SU-DHL-6 (cell line): ENCODE data around the gene FBH1.

Experiments used
- H2AFZ ChIP-seq: fragments of 200-600 bp; sonication (generic); 2 replicates; pipeline ENCODE4 v1.6.1; 2014; ENCODE audit warnings: low read depth, mild to moderate bottlenecking, moderate library complexity, mixed read lengths, antibody characterized with exemption, low read length; ENCODE audit not compliant: severe bottlenecking
- H3F3A ChIP-seq: fragments of 200-600 bp; shearing (Covaris generic); 2 replicates; pipeline ENCODE4 v1.6.0; 2016; ENCODE audit warnings: antibody characterized with exemption, mild to moderate bottlenecking; ENCODE audit not compliant: insufficient read depth
- H3K27ac ChIP-seq: fragments of 200-600 bp; sonication (generic); 2 replicates; pipeline ENCODE4 v1.5.1; 2016; ENCODE audit warnings: low read depth, mild to moderate bottlenecking, low read length, moderate library complexity, mixed read lengths
- H3K27me3 ChIP-seq: fragments of 200-600 bp; sonication (generic), shearing (Covaris generic); 2 replicates; pipeline ENCODE4 v1.6.0; 2014; ENCODE audit warnings: mild to moderate bottlenecking, low read length
- H3K36me3 ChIP-seq: fragments of 200-600 bp; sonication (generic); 2 replicates; pipeline ENCODE4 v1.6.1; 2014; ENCODE audit warnings: mild to moderate bottlenecking, low read length, mixed read lengths
- H3K4me2 ChIP-seq: fragments of 300-600, 200-600 bp; shearing (Covaris generic), sonication (generic); 2 replicates; pipeline ENCODE4 v1.6.0; 2014; ENCODE audit warnings: low read length, low read depth, mild to moderate bottlenecking; ENCODE audit not compliant: poor library complexity, severe bottlenecking
- H3K4me3 ChIP-seq: fragments of 200-600 bp; sonication (generic); 2 replicates; pipeline ENCODE4 v1.5.1; 2014; ENCODE audit warnings: antibody characterized with exemption, low read length, mild to moderate bottlenecking, mixed read lengths; ENCODE audit not compliant: insufficient read depth, poor library complexity, severe bottlenecking
- H3K79me2 ChIP-seq: fragments of 200-600 bp; sonication (generic); 2 replicates; pipeline ENCODE4 v1.6.1; 2014; ENCODE audit warnings: mild to moderate bottlenecking, low read length, moderate library complexity; ENCODE audit not compliant: insufficient read depth
- H3K9ac ChIP-seq: fragments of 200-600 bp; sonication (generic); 2 replicates; pipeline ENCODE4 v1.7.0; 2014; ENCODE audit warnings: mild to moderate bottlenecking, low read length
- H3K9me2 ChIP-seq: fragments of 200-600 bp; sonication (generic); replicated peaks from 2 replicates; pipeline ENCODE4 v1.6.1; 2014; ENCODE audit warnings: low read length; ENCODE audit not compliant: insufficient read depth
- H3K9me3 ChIP-seq: fragments of 200-600 bp; sonication (generic); 2 replicates; pipeline ENCODE4 v1.6.1; 2014; ENCODE audit warnings: low read length, mixed read lengths; ENCODE audit not compliant: insufficient read depth
- H4K20me1 ChIP-seq: fragments of 200-600 bp; sonication (generic); 2 replicates; pipeline ENCODE4 v1.6.1; 2014; ENCODE audit warnings: low read depth, mild to moderate bottlenecking, antibody characterized with exemption, low read length, moderate library complexity, mixed read lengths
- EZH2phosphoT487 ChIP-seq: fragments of 200-600 bp; sonication (generic), shearing (Covaris generic); conservative IDR thresholded peaks from 2 replicates; pipeline ENCODE4 v1.6.1; 2018; ENCODE audit warnings: mild to moderate bottlenecking, antibody characterized with exemption, low read length, moderate library complexity, mixed read lengths
- TF ChIP-seq, protein P1 (sequence below): fragments of 200-600 bp; sonication (generic); IDR thresholded peaks from one replicate; pipeline ENCODE4 v1.5.1; 2017; ENCODE audit warnings: antibody characterized with exemption, mild to moderate bottlenecking, low read length, moderate library complexity; ENCODE audit not compliant: insufficient read depth, poor library complexity, severe bottlenecking

The FBH1 gene

DNA sequence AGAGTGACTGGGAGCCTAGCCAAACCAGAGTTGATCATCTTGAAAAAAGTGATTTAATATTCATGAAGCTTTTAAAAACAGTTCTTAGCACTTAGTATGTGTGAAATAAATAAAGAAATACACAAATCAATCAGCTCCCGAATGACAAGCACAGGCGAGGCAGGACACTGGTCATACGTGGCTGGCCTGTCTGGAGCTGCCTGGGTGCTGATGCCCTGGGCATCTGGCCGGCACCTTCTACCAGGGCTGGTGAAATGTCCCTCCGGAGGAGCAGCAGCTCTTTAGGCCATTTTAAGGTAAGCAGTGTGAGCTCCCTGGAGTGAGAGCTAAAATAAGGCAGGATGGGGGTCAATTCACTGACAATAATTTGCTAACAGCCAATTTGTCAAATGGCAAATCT, 63.6 kb downstream of the FBH1 start:
- no peak overlapping the region for H3K4me2 ChIP-seq

DNA sequence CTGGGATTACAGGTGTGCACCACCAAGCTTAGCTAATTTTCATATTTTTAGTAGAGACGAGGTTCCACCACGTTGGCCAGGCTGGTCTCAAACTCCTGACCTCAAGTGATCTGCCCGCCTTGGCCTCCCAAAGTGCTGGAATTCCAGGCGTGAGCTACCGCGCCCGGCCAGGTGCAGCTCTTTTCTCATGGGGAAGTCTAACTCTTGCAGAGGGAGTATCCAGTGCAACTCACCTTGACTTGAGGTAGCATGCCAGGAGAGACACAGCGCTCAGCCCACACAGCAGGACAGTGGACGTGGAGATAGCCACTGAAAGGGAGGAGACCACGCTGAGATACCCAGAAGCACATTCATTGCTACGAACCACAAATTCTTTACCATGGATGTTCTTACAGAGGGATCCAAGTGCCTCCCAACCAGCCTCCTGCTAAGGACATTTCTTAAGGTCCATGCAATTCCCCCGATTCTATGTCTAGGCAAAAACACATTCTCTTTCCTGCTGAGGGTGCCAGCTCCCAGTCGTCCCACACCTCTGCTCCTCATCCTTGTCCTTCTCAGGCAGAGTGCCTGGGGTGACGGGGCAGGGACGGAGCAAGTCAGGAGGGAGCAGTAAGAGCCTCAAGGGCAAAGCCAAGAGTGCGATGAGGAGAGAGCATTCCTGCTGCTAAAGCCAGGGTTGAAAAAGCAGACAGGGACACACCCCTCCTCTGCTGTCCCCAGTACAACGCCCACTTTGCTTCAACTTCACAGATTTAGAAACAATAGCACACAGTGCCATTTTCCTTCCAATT, 66.3 kb downstream of the FBH1 start:
- Histone ChIP-seq H3K79me2 (no peaks in the 10 kb centered on the region), H3K9ac (no peak overlapping the region), H2AFZ (no peak overlapping the region), H3K9me2 (no peaks in the 10 kb centered on the region), H3K27me3 (no peaks in the 10 kb centered on the region), H3K36me3 (no peaks in the 10 kb centered on the region), H4K20me1 (no peaks in the 10 kb centered on the region), H3F3A (no peaks in the 10 kb centered on the region), H3K9me3 (no peaks in the 10 kb centered on the region), H3K4me3 (no peak overlapping the region), H3K27ac (no peak overlapping the region), H3K4me2 (no peak overlapping the region)
- TF ChIP-seq, protein P1, sequence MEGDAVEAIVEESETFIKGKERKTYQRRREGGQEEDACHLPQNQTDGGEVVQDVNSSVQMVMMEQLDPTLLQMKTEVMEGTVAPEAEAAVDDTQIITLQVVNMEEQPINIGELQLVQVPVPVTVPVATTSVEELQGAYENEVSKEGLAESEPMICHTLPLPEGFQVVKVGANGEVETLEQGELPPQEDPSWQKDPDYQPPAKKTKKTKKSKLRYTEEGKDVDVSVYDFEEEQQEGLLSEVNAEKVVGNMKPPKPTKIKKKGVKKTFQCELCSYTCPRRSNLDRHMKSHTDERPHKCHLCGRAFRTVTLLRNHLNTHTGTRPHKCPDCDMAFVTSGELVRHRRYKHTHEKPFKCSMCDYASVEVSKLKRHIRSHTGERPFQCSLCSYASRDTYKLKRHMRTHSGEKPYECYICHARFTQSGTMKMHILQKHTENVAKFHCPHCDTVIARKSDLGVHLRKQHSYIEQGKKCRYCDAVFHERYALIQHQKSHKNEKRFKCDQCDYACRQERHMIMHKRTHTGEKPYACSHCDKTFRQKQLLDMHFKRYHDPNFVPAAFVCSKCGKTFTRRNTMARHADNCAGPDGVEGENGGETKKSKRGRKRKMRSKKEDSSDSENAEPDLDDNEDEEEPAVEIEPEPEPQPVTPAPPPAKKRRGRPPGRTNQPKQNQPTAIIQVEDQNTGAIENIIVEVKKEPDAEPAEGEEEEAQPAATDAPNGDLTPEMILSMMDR: no peak
- TF ChIP-seq EZH2phosphoT487: no peak

More for the DNA sequence above, 63.6 kb downstream of the FBH1 start:
- TF ChIP-seq, protein P1: no peak
- TF ChIP-seq EZH2phosphoT487: no peak
- Histone ChIP-seq H3K79me2 (no peaks in the 10 kb centered on the region), H3K9me2 (no peaks in the 10 kb centered on the region), H2AFZ (no peak overlapping the region), H3K27ac (no peak overlapping the region), H3K27me3 (no peaks in the 10 kb centered on the region), H3F3A (no peaks in the 10 kb centered on the region), H3K9ac (no peak overlapping the region), H4K20me1 (no peaks in the 10 kb centered on the region), H3K9me3 (no peaks in the 10 kb centered on the region), H3K4me3 (no peak overlapping the region), H3K36me3 (no peaks in the 10 kb centered on the region)

- no peak overlapping the region for H3K4me2 ChIP-seq
- no peaks in the 10 kb centered on the region for H4K20me1 ChIP-seq
- no peaks in the 10 kb centered on the region for H3K36me3 ChIP-seq
- no peaks in the 10 kb centered on the region for H3K9me2 ChIP-seq
- no peak overlapping the region for H2AFZ ChIP-seq
- no peaks in the 10 kb centered on the region for H3K9me3 ChIP-seq
- no peaks in the 10 kb centered on the region for H3F3A ChIP-seq
- TF ChIP-seq, protein P1: no peak
- no peak for TF ChIP-seq EZH2phosphoT487
- no peak overlapping the region for H3K4me3 ChIP-seq
- no peaks in the 10 kb centered on the region for H3K79me2 ChIP-seq
- no peaks in the 10 kb centered on the region for H3K27me3 ChIP-seq
- H3K27ac ChIP-seq: no peak overlapping the region
- no peak overlapping the region for H3K9ac ChIP-seq
Observed at GRCh38 chr10:5958077-5958476, 68.0 kb downstream of the FBH1 start.
